Measurements from ENCODE around the gene CCL15. TPM values are rescaled to one million over a fixed set of nuclear protein-coding genes. Genes with fewer than 3 reads are reported as not detected.

CCL15 gene
- total RNA-seq, 1 experiment from 2014 or later, result not detected

GRCh38 chr17:36036235-36036634 is 34.9 kb upstream of the CCL15 start:
- TF ChIP-seq NR3C1 (CRISPR knock-in tag; conservative IDR thresholded peaks at IDR 0.05; ENCODE audit: low read depth) (no peak), ATF1 (CRISPR knock-in tag; IDR thresholded peaks at IDR 0.05) (no peak), ZBTB21 (CRISPR knock-in tag; IDR thresholded peaks at IDR 0.05; ENCODE audit: borderline replicate concordance) (no peak), ATF3 (CRISPR knock-in tag; conservative IDR thresholded peaks at IDR 0.05) (no peak), E2F5 (CRISPR knock-in tag; IDR thresholded peaks at IDR 0.05) (no peak), NR1H2 (CRISPR knock-in tag; IDR thresholded peaks at IDR 0.05) (no peak), ZNF532 (CRISPR knock-in tag; IDR thresholded peaks at IDR 0.05; ENCODE audit: borderline replicate concordance) (no peak), MYBL2 (CRISPR knock-in tag; IDR thresholded peaks at IDR 0.05) (no peak)
- Mint-ChIP-seq H3K36me3 (no peaks in the 10 kb centered on the region), H3K9me3 (no peaks in the 10 kb centered on the region), H3K27me3 (ENCODE audit: low read depth) (peaks cover 6% of the 10 kb centered on the region; the same call in 1 of the 2 replicates), H3K4me1 (no peaks in the 10 kb centered on the region), H3K4me3 (no peak overlapping the region), H3K27ac (no peak overlapping the region)
- no peak for DNase-seq (ENCODE audit: low spot score)
- no peak for ATAC-seq
- CTCF ChIA-PET, result no interaction called here
- POLR2A ChIA-PET, result no interaction called here

- Mint-ChIP-seq H3K9me3 (peaks cover 5% of the 10 kb centered on the region), H3K27ac (no peak overlapping the region)
- TF ChIP-seq ZNF281 (CRISPR knock-in tag; IDR thresholded peaks at IDR 0.05) (no peak), ZNF396 (CRISPR knock-in tag; IDR thresholded peaks at IDR 0.05; ENCODE audit: borderline replicate concordance) (no peak), E2F1 (CRISPR knock-in tag; IDR thresholded peaks at IDR 0.05) (no peak), CTCF (IDR thresholded peaks at IDR 0.05) (no peak), ZSCAN18 (CRISPR knock-in tag; IDR thresholded peaks at IDR 0.05) (no peak), MAX (CRISPR knock-in tag; IDR thresholded peaks at IDR 0.05) (no peak), PRRX2 (CRISPR knock-in tag; IDR thresholded peaks at IDR 0.05) (no peak), FOXK1 (CRISPR knock-in tag; IDR thresholded peaks at IDR 0.05) (no peak), ZNF317 (CRISPR knock-in tag; IDR thresholded peaks at IDR 0.05; ENCODE audit: borderline replicate concordance, low read depth) (no peak), ETV6 (CRISPR knock-in tag; IDR thresholded peaks at IDR 0.05) (no peak), ZNF121 (CRISPR knock-in tag; IDR thresholded peaks at IDR 0.05) (no peak), SMAD3 (CRISPR knock-in tag; IDR thresholded peaks at IDR 0.05; ENCODE audit: borderline replicate concordance) (no peak), GRHL2 (CRISPR knock-in tag; IDR thresholded peaks at IDR 0.05; ENCODE audit: insufficient replicate concordance, severe bottlenecking) (no peak), ZNF416 (CRISPR knock-in tag; IDR thresholded peaks at IDR 0.05) (no peak), HMGA2 (CRISPR knock-in tag; IDR thresholded peaks at IDR 0.05) (no peak)
These were observed 32.8 kb upstream of the CCL15 start for GRCh38 chr17:36034127-36034526.

More at GRCh38 chr17:36034127-36034526, 32.8 kb upstream of the CCL15 start:
- ChIA-PET POLR2A (no interaction called here), CTCF (no interaction called here)
- Mint-ChIP-seq H3K4me1 (peaks cover 11% of the 10 kb centered on the region), H3K4me3 (no peak overlapping the region), H3K27me3 (ENCODE audit: low read depth) (peaks cover 6% of the 10 kb centered on the region; the same call in 1 of the 2 replicates), H3K36me3 (no peaks in the 10 kb centered on the region)
- no peak for DNase-seq (ENCODE audit: low spot score)
- no peak for ATAC-seq

Measured in WTC11 (cell line).